Mononuclear cell (primary cell): ENCODE results near the gene HSPA12B. TPM values are rescaled to one million over a fixed set of nuclear protein-coding genes. Genes with fewer than 3 reads are reported as not detected.

Experiments
- H3K27me3 ChIP-seq: 2 replicates; pipeline ENCODE4 v1.6.0; 2011; ENCODE audit warnings: low read length, control low read depth; ENCODE audit not compliant: insufficient read depth
- H3K4me1 ChIP-seq: 2 replicates; pipeline ENCODE4 v1.5.1; 2011; ENCODE audit warnings: mild to moderate bottlenecking, low read length, control low read depth; ENCODE audit not compliant: insufficient read depth
- H3K4me3 ChIP-seq: 2 replicates; pipeline ENCODE4 v1.5.1; 2011; ENCODE audit warnings: mild to moderate bottlenecking, low read length, moderate library complexity
- H3K9me3 ChIP-seq: 2 replicates; pipeline ENCODE4 v1.5.1; 2011; ENCODE audit warnings: low read depth, mild to moderate bottlenecking, control low read depth, low read length
- total RNA-seq: library from RNA; depleted of rRNA; stranded (reverse); fragments of >200 nt; gene quantifications from one replicate; pipeline ENCODE4 v1.2.3, GENCODE V29; 2012

The HSPA12B gene
- total RNA-seq, 1 donor: not detected

GRCh38 chr20:3755814-3756480, 23.5 kb downstream of the HSPA12B start:
- H3K4me3 ChIP-seq: no peak overlapping the region
- no peaks in the 10 kb centered on the region for H3K9me3 ChIP-seq
- no peaks in the 10 kb centered on the region for H3K27me3 ChIP-seq
- peaks cover 32% of the 10 kb centered on the region for H3K4me1 ChIP-seq

- H3K4me1 ChIP-seq: peaks cover 22% of the 10 kb centered on the region
- H3K9me3 ChIP-seq: no peaks in the 10 kb centered on the region
- no peak overlapping the region for H3K4me3 ChIP-seq
- H3K27me3 ChIP-seq: no peaks in the 10 kb centered on the region
Measured at GRCh38 chr20:3757268-3757667, 24.8 kb downstream of the HSPA12B start.

- peaks cover 16% of the 10 kb centered on the region for H3K4me1 ChIP-seq
- H3K4me3 ChIP-seq: no peak overlapping the region
- H3K27me3 ChIP-seq: no peaks in the 10 kb centered on the region
- no peaks in the 10 kb centered on the region for H3K9me3 ChIP-seq
Measured at GRCh38 chr20:3758566-3758965, 26.1 kb downstream of the HSPA12B start.

- no peaks in the 10 kb centered on the region for H3K9me3 ChIP-seq
- no peak overlapping the region for H3K4me3 ChIP-seq
- peaks cover 24% of the 10 kb centered on the region for H3K4me1 ChIP-seq
- no peaks in the 10 kb centered on the region for H3K27me3 ChIP-seq
Measured at GRCh38 chr20:3759316-3759823, 26.9 kb downstream of the HSPA12B start.

GRCh38 chr20:3759884-3760283, 27.4 kb downstream of the HSPA12B start:
- Histone ChIP-seq H3K9me3 (no peaks in the 10 kb centered on the region), H3K4me1 (peaks cover 29% of the 10 kb centered on the region), H3K27me3 (no peaks in the 10 kb centered on the region), H3K4me3 (no peak overlapping the region)

GRCh38 chr20:3760655-3761348, 28.3 kb downstream of the HSPA12B start:
- no peaks in the 10 kb centered on the region for H3K27me3 ChIP-seq
- no peaks in the 10 kb centered on the region for H3K9me3 ChIP-seq
- no peak overlapping the region for H3K4me3 ChIP-seq
- H3K4me1 ChIP-seq: peaks cover 38% of the 10 kb centered on the region

GRCh38 chr20:3763671-3764601, 31.5 kb downstream of the HSPA12B start:
- Histone ChIP-seq H3K4me1 (peaks cover 47% of the 10 kb centered on the region), H3K27me3 (no peaks in the 10 kb centered on the region), H3K4me3 (no peak overlapping the region), H3K9me3 (no peaks in the 10 kb centered on the region)

- Histone ChIP-seq H3K4me3 (no peak overlapping the region), H3K27me3 (no peaks in the 10 kb centered on the region), H3K9me3 (no peaks in the 10 kb centered on the region), H3K4me1 (peaks cover 50% of the 10 kb centered on the region)
Measured at GRCh38 chr20:3764659-3765058, 32.2 kb downstream of the HSPA12B start.

GRCh38 chr20:3765171-3765882, 32.8 kb downstream of the HSPA12B start:
- Histone ChIP-seq H3K4me3 (no peak overlapping the region), H3K27me3 (no peaks in the 10 kb centered on the region), H3K9me3 (no peaks in the 10 kb centered on the region), H3K4me1 (peaks cover 50% of the 10 kb centered on the region)

GRCh38 chr20:3766422-3767109, 34.1 kb downstream of the HSPA12B start:
- Histone ChIP-seq H3K4me3 (peak overlapping the region; percentile 70), H3K4me1 (peaks cover 50% of the 10 kb centered on the region), H3K9me3 (no peaks in the 10 kb centered on the region), H3K27me3 (no peaks in the 10 kb centered on the region)

- H3K9me3 ChIP-seq: no peaks in the 10 kb centered on the region
- H3K4me3 ChIP-seq: peak overlapping the region; percentile 70
- no peaks in the 10 kb centered on the region for H3K27me3 ChIP-seq
- peaks cover 50% of the 10 kb centered on the region for H3K4me1 ChIP-seq
Measured at GRCh38 chr20:3767110-3767426, 34.6 kb downstream of the HSPA12B start.

GRCh38 chr20:3767427-3768341, 35.2 kb downstream of the HSPA12B start, which contains the start of gene ADISSP:
TSS of gene ADISSP (minus strand) at chr20:3767753. CDS start at chr20:3760100, 7,653 bp downstream.
- no peaks in the 10 kb centered on the region for H3K27me3 ChIP-seq
- H3K9me3 ChIP-seq: no peaks in the 10 kb centered on the region
- peaks cover 50% of the 10 kb centered on the region for H3K4me1 ChIP-seq
- peak within 1 kb of the TSS; percentile 70 for H3K4me3 ChIP-seq

- Histone ChIP-seq H3K4me3 (peak overlapping the region; percentile 70), H3K4me1 (peaks cover 50% of the 10 kb centered on the region), H3K27me3 (no peaks in the 10 kb centered on the region)
Measured at GRCh38 chr20:3768342-3769130, 36.1 kb downstream of the HSPA12B start.

More at GRCh38 chr20:3768342-3769130, 36.1 kb downstream of the HSPA12B start:
- H3K9me3 ChIP-seq: no peaks in the 10 kb centered on the region
